Nephron (organoid): ENCODE data around the gene TMEM192.

Experiments used
- H3K27ac Mint-ChIP-seq, 3 experiments: 2 replicates each; pipeline ENCODE4 v1.8.0; 2020; ENCODE audit warnings: mixed read lengths in 3 of 3, mild to moderate bottlenecking in 2 of 3, moderate library complexity in 1 of 3
- H3K27me3 Mint-ChIP-seq: 2 replicates; pipeline ENCODE4 v1.8.0; 2021; ENCODE audit warnings: low read depth, mild to moderate bottlenecking, moderate library complexity, mixed read lengths
- H3K36me3 Mint-ChIP-seq: 2 replicates; pipeline ENCODE4 v1.8.0; 2020; ENCODE audit warnings: low read depth, mixed read lengths
- H3K4me1 Mint-ChIP-seq: 2 replicates; pipeline ENCODE4 v1.8.0; 2020; ENCODE audit warnings: mixed read lengths
- H3K4me3 Mint-ChIP-seq, 3 experiments: 2 replicates each; pipeline ENCODE4 v1.8.0; 2020; ENCODE audit warnings: mild to moderate bottlenecking in 3 of 3, mixed read lengths in 3 of 3, moderate library complexity in 2 of 3
- H3K9me3 Mint-ChIP-seq: 2 replicates; pipeline ENCODE4 v1.8.0; 2020; ENCODE audit warnings: mixed read lengths
- TF ChIP-seq, protein P1 (sequence below), 3 experiments: fragments of 200-600 bp; sonication (generic); IDR thresholded peaks; one replicate each; pipeline ENCODE4 v1.5.0; 2021; ENCODE audit warnings: antibody characterized with exemption in 3 of 3; ENCODE audit not compliant: unreplicated experiment in 3 of 3

Gene TMEM192

DNA sequence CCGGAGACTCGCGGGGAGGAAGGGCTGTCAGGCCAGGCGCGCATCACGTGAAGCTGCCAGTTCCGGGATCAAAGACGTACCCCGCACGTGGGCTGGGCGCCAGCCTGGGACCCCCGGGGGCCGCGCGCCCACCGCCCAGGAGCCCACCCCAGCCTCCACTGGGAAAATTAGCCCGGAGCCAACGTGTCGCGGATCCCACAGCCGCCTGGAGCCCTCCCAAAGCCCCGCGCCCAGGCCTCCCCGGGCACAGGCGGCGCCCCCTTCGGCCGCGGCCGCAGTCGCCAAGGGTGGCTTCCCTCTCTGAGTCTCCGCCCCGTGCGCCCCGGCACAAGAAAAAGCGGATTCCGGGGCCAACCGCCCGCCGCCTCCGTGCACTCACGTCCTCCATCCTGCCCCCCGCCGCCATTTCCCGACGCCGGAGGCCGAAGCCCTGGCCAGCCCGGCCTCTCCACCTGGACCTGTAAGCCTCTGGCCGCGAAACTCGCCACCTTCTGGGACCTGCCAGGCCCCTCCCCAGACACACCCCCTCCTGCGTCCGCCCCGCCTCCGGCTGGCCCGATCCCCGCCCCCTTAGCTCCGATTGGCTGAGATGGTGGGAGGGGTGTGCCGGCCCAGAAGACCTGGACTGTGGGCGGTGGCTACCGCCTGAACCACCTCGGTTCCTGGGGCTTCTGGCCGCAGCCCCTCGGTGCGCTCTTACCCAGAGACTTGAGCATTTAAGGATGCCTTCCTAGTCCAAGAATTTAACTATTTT is at the start of gene TMEM192:
Gene TMEM192 (minus strand): TSS at position 493 of the 754 bp plus-strand sequence. CDS start 87 bp downstream, at position 406.
- Mint-ChIP-seq H3K27me3 (no peaks in the 10 kb centered on the region), H3K4me3 (peak within 1 kb of the TSS; percentile 83 to 96 (median 95)), H3K9me3 (no peaks in the 10 kb centered on the region), H3K27ac (peak within 1 kb of the TSS; percentile 79 to 97 (median 81)), H3K36me3 (no peaks in the 10 kb centered on the region), H3K4me1 (peaks cover 9% of the 10 kb centered on the region)
- TF ChIP-seq, protein P1, sequence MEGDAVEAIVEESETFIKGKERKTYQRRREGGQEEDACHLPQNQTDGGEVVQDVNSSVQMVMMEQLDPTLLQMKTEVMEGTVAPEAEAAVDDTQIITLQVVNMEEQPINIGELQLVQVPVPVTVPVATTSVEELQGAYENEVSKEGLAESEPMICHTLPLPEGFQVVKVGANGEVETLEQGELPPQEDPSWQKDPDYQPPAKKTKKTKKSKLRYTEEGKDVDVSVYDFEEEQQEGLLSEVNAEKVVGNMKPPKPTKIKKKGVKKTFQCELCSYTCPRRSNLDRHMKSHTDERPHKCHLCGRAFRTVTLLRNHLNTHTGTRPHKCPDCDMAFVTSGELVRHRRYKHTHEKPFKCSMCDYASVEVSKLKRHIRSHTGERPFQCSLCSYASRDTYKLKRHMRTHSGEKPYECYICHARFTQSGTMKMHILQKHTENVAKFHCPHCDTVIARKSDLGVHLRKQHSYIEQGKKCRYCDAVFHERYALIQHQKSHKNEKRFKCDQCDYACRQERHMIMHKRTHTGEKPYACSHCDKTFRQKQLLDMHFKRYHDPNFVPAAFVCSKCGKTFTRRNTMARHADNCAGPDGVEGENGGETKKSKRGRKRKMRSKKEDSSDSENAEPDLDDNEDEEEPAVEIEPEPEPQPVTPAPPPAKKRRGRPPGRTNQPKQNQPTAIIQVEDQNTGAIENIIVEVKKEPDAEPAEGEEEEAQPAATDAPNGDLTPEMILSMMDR (IDR thresholded peaks at IDR 0.05; ENCODE audit: unreplicated experiment in 3 of 3), result no peak

DNA sequence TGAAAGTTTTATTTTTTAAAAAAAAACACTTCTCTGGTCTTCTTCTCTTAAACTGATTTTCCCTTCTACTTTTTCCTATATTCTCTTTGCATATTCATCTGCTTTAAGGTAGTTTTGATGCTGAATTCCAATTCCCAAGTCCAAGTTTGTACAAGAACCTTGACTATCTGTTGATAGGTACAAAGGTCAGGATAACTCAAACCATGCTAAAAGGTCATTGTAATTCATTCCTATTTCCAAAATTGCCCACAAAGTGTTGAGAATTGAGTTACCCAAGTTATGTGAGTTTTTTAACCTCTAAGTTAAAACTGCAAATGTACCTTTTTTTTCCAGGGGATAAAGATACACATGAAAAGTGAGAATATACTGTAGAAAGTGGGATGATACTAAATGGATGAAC is 46.1 kb upstream of the TMEM192 start:
- H3K36me3 Mint-ChIP-seq, result no peaks in the 10 kb centered on the region
- no peaks in the 10 kb centered on the region for H3K4me1 Mint-ChIP-seq
- TF ChIP-seq, protein P1 (IDR thresholded peaks at IDR 0.05; ENCODE audit: unreplicated experiment in 3 of 3), result no peak
- no peak overlapping the region for H3K4me3 Mint-ChIP-seq
- H3K27me3 Mint-ChIP-seq, result no peaks in the 10 kb centered on the region
- H3K27ac Mint-ChIP-seq, result no peak overlapping the region
- H3K9me3 Mint-ChIP-seq, result peaks cover 12% of the 10 kb centered on the region

DNA sequence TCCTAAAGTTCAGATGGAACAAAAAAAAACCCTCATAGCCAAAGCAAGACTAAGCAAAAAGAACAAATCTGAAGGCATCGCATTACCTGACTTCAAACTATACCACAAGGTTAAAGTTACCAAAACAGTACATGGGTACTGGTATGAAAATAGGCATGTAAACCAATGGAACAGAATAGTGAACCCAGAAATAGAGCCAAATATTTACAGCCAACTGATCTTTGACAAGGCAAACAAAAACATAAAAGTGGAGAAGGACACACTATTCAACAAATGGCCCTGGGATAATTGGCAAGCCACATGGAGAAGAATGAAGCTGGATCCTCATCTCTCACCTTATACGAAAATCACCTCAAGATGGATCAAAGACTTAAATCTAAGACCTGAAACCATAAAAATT is 44.2 kb upstream of the TMEM192 start:
- no peak overlapping the region for H3K4me3 Mint-ChIP-seq
- peaks cover 10% of the 10 kb centered on the region for H3K4me1 Mint-ChIP-seq
- peaks cover 12% of the 10 kb centered on the region for H3K9me3 Mint-ChIP-seq
- H3K36me3 Mint-ChIP-seq, result no peaks in the 10 kb centered on the region
- TF ChIP-seq, protein P1 (IDR thresholded peaks at IDR 0.05; ENCODE audit: unreplicated experiment in 3 of 3), result no peak
- H3K27ac Mint-ChIP-seq, result no peak overlapping the region
- no peaks in the 10 kb centered on the region for H3K27me3 Mint-ChIP-seq

DNA sequence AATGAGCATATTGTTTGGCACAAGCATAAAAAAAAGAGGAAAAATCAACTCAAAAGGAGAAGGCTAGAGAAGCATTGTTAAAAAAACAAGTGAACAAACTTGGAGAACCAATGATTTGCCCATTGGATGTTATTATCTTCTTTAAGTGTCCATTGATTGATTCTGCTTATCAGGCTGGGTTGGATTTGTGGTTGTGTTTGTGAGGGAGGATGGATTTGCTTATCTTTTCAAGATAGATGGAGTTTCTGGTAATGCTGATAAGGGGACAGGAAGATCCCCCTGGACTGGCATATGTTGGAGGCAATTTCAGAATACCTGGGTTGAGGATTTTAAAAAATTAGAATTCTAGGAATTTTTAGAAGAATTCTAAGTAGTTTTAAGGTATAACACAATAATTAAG is 41.8 kb upstream of the TMEM192 start:
- peaks cover 10% of the 10 kb centered on the region for H3K4me1 Mint-ChIP-seq
- H3K4me3 Mint-ChIP-seq, result no peak overlapping the region
- H3K9me3 Mint-ChIP-seq, result peaks cover 12% of the 10 kb centered on the region
- H3K27ac Mint-ChIP-seq, result no peak overlapping the region
- no peaks in the 10 kb centered on the region for H3K36me3 Mint-ChIP-seq
- TF ChIP-seq, protein P1 (IDR thresholded peaks at IDR 0.05; ENCODE audit: unreplicated experiment in 3 of 3), result no peak
- H3K27me3 Mint-ChIP-seq, result no peaks in the 10 kb centered on the region

DNA sequence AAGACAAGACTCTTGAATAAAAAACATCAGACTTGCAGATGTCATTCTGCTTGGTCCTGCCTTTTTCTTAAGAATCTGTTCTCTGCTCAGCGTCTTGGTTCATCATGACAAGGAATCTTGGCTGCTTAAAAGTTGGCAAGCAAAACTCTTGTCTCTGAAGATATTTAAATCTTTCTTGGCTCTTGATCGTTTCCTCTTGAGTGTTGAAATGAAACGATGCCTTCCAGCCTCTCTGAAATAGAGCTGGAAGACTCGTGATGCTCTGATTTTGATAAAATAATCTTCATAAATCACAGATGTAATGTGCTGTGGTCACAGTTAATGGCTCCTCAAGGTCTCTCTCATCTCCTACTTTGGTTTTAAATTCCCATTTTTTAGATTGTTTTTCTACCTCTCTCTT is 39.9 kb upstream of the TMEM192 start:
- no peaks in the 10 kb centered on the region for H3K27me3 Mint-ChIP-seq
- peaks cover 14% of the 10 kb centered on the region for H3K9me3 Mint-ChIP-seq
- H3K27ac Mint-ChIP-seq, result peak overlapping the region in 1 of 3 experiments; percentile 64
- peaks cover 10% of the 10 kb centered on the region for H3K4me1 Mint-ChIP-seq
- H3K36me3 Mint-ChIP-seq, result no peaks in the 10 kb centered on the region
- TF ChIP-seq, protein P1 (IDR thresholded peaks at IDR 0.05; ENCODE audit: unreplicated experiment in 3 of 3), result no peak
- H3K4me3 Mint-ChIP-seq, result no peak overlapping the region

DNA sequence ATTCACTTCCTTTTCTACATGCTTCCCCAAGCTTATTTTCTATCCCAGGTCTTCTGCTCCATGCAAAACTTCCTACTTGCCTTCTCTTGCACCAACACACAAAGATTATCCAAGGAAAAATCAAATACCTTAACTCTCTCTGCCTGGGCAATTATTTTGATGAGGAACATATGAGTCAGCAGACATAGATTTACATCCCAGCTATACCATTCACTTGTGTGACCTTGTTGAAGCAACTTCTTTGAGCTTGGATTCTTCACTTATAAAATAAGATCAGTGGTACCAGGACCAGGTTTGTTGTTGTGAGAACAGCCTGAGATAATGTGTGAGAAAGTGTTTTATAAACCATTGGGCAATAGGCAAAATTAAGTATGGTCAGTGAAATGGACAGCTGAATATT is 39.1 kb upstream of the TMEM192 start:
- TF ChIP-seq, protein P1 (IDR thresholded peaks at IDR 0.05; ENCODE audit: unreplicated experiment in 3 of 3), result no peak
- Mint-ChIP-seq H3K27ac (no peak overlapping the region), H3K4me1 (peaks cover 10% of the 10 kb centered on the region), H3K9me3 (peaks cover 7% of the 10 kb centered on the region), H3K27me3 (no peaks in the 10 kb centered on the region), H3K4me3 (no peak overlapping the region), H3K36me3 (no peaks in the 10 kb centered on the region)
